CD14-positive monocyte (primary cell): ENCODE measurements around the gene VIM. TPM values are rescaled to one million over a fixed set of nuclear protein-coding genes. Genes with fewer than 3 reads are reported as not detected.

Source experiments
- DNase-seq, 3 donors: peaks; one replicate each; pipeline ENCODE4 v3.0.0-alpha.2; 2011 to 2022
- H2AFZ ChIP-seq: 2 replicates; pipeline ENCODE4 v1.6.0; 2012; ENCODE audit warnings: mild to moderate bottlenecking, low read depth, low read length, inconsistent platforms; ENCODE audit not compliant: insufficient read depth, poor library complexity, severe bottlenecking
- H3K27ac ChIP-seq, 2 donors: 1 replicate in 1 of 2; 2 replicates in 1 of 2; pipeline ENCODE4 v1.5.1; 2012 to 2013; ENCODE audit warnings: low read length in 2 of 2, control low read depth in 1 of 2, inconsistent platforms in 1 of 2, low read depth in 1 of 2, mild to moderate bottlenecking in 1 of 2
- H3K27me3 ChIP-seq, 2 donors: one replicate each; pipeline versions ENCODE4 v1.6.0 to v1.6.1; 2011 to 2013; ENCODE audit warnings: low read length in 2 of 2; ENCODE audit not compliant: control insufficient read depth in 2 of 2, insufficient read depth in 2 of 2
- H3K36me3 ChIP-seq, 2 donors: replicated peaks in 1 of 2; 1 replicate in 1 of 2; 2 replicates in 1 of 2; pipeline versions ENCODE4 v1.5.1 to v1.6.1; 2012 to 2013; ENCODE audit warnings: low read length in 2 of 2, control low read depth in 1 of 2, inconsistent platforms in 1 of 2, mild to moderate bottlenecking in 1 of 2; ENCODE audit not compliant: insufficient read depth in 2 of 2, control insufficient read depth in 1 of 2
- H3K4me1 ChIP-seq, 2 donors: 1 replicate in 1 of 2; 2 replicates in 1 of 2; pipeline versions ENCODE4 v1.5.1 to v1.6.1; 2012 to 2013; ENCODE audit warnings: low read length in 2 of 2, control low read depth in 1 of 2, inconsistent platforms in 1 of 2, mild to moderate bottlenecking in 1 of 2, moderate library complexity in 1 of 2; ENCODE audit not compliant: insufficient read depth in 2 of 2, control insufficient read depth in 1 of 2
- H3K4me2 ChIP-seq: replicated peaks from 2 replicates; pipeline ENCODE3; 2012; ENCODE audit warnings: low read length, moderate library complexity, mild to moderate bottlenecking; ENCODE audit not compliant: poor library complexity, severe bottlenecking; ENCODE audit errors: extremely low read depth
- H3K4me3 ChIP-seq, 3 experiments: fragments of 200-600 bp in 1 of 3; sonication (generic) in 1 of 3; replicated peaks in 1 of 3; 1 replicate in 2 of 3; 2 replicates in 1 of 3; pipeline ENCODE4 v1.5.1; 2011 to 2013; ENCODE audit warnings: low read length in 3 of 3, mild to moderate bottlenecking in 3 of 3, control low read depth in 2 of 3, low read depth in 2 of 3, inconsistent platforms in 1 of 3, moderate library complexity in 1 of 3
- H3K79me2 ChIP-seq: 2 replicates; pipeline ENCODE4 v1.6.0; 2012; ENCODE audit warnings: mild to moderate bottlenecking, control low read depth, inconsistent platforms, low read length, moderate library complexity; ENCODE audit not compliant: insufficient read depth
- H3K9ac ChIP-seq: 2 replicates; pipeline ENCODE4 v1.6.0; 2017; ENCODE audit warnings: low read length, mild to moderate bottlenecking; ENCODE audit not compliant: insufficient read depth, poor library complexity, severe bottlenecking
- H3K9me3 ChIP-seq, 2 donors: replicated peaks in 1 of 2; 1 replicate in 1 of 2; 2 replicates in 1 of 2; pipeline versions ENCODE4 v1.5.1 to v1.6.1; 2012 to 2013; ENCODE audit warnings: low read length in 2 of 2, control low read depth in 1 of 2; ENCODE audit not compliant: control insufficient read depth in 1 of 2, insufficient read depth in 1 of 2
- H4K20me1 ChIP-seq: 2 replicates; pipeline ENCODE4 v1.6.0; 2012; ENCODE audit warnings: mild to moderate bottlenecking, low read length, control low read depth, moderate library complexity; ENCODE audit not compliant: insufficient read depth
- H3K27ac Mint-ChIP-seq, 7 donors: one replicate each; pipeline ENCODE4 v1.8.0; 2020; ENCODE audit warnings: mild to moderate bottlenecking in 7 of 7, mixed read lengths in 7 of 7, moderate library complexity in 6 of 7, inconsistent platforms in 2 of 7
- H3K27me3 Mint-ChIP-seq, 3 donors: one replicate each; pipeline ENCODE4 v1.8.0; 2021 to 2022; ENCODE audit warnings: low read depth in 3 of 3, mild to moderate bottlenecking in 3 of 3, mixed read lengths in 3 of 3, moderate library complexity in 3 of 3, inconsistent platforms in 1 of 3
- H3K36me3 Mint-ChIP-seq, 2 donors: one replicate each; pipeline ENCODE4 v1.8.0; 2020; ENCODE audit warnings: mixed read lengths in 2 of 2, inconsistent platforms in 1 of 2, mild to moderate bottlenecking in 1 of 2
- H3K4me1 Mint-ChIP-seq: one replicate; pipeline ENCODE4 v1.8.0; 2020; ENCODE audit warnings: mild to moderate bottlenecking, mixed read lengths
- H3K4me3 Mint-ChIP-seq, 2 donors: one replicate each; pipeline ENCODE4 v1.8.0; 2020; ENCODE audit warnings: mild to moderate bottlenecking in 2 of 2, mixed read lengths in 2 of 2, moderate library complexity in 1 of 2
- H3K9me3 Mint-ChIP-seq, 7 donors: one replicate each; pipeline ENCODE4 v1.8.0; 2020 to 2022; ENCODE audit warnings: mixed read lengths in 7 of 7, mild to moderate bottlenecking in 6 of 7, moderate library complexity in 6 of 7, inconsistent platforms in 2 of 7
- CTCF ChIP-seq: fragments of 200-600 bp; IDR thresholded peaks from one replicate; pipeline ENCODE4 v1.8.0; 2022; ENCODE audit warnings: antibody characterized with exemption, mild to moderate bottlenecking
- WGBS: methylation state at CpG from one replicate; pipeline ENCODE4 v1.1.5; 2013; ENCODE audit warnings: missing lambda C conversion rate; ENCODE audit not compliant: insufficient coverage; 5-methylcytosine and 5-hydroxymethylcytosine counted together
- intact Hi-C, 2 donors: fragments of 100-400 bp; cut with micrococcal nuclease; formaldehyde crosslinking; loops; one replicate each; pipeline versions ENCODE4 v1.15.0 to v1.15.1; 2023
- polyA minus RNA-seq: library from RNA; depleted of rRNA, polyadenylated mRNA; stranded (reverse); fragments of >200 nt; gene quantifications from 2 replicates; pipeline ENCODE4 v1.2.3, GENCODE V29; 2012
- polyA plus RNA-seq, 3 donors: library from polyadenylated mRNA; depleted of rRNA in 1 of 3; unstranded in 2 of 3; stranded (reverse) in 1 of 3; fragments of 300-500 nt in 2 of 3; fragments of >200 nt in 1 of 3; fragmentation: Illumina TruSeq in 2 of 3; gene quantifications; 1 replicate in 2 of 3; 2 replicates in 1 of 3; pipeline ENCODE4 v1.2.3, GENCODE V29; 2012 to 2021
- total RNA-seq, 12 experiments: library from RNA in 1 of 12; stranded (reverse) in 1 of 12; fragments of 120-200 nt in 1 of 12; gene quantifications; one replicate each; pipeline ENCODE4 v1.2.4 and lab custom pipeline; 2013 to 2026; ENCODE audit warnings: mixed read lengths in 6 of 12, inconsistent platforms in 1 of 12

Gene VIM
- total RNA-seq (2013), result 2,901 TPM
- polyA plus RNA-seq, result 1,000 to 10,000 TPM in 1 of 3 donors, 100 to 1,000 TPM in 2; 697 to 4,055 (median 932) TPM
- 2,476 and 3,861 TPM in 2 replicates for polyA minus RNA-seq
- 4,705 to 11,421 (median 6,721) reads per million in 11 experiments for total RNA-seq (lab: John Stamatoyannopoulos, UW)

GRCh38 chr10:17228091-17229015, at the start of gene VIM:
VIM (plus strand) TSS chr10:17228241; CDS start chr10:17229423, 1,182 bp downstream.
- no peak for TF ChIP-seq CTCF
- Histone ChIP-seq H3K4me2 (peak within 1 kb of the TSS; percentile 88), H3K27me3 (no peaks in the 10 kb centered on the region), H3K9me3 (no peaks in the 10 kb centered on the region), H4K20me1 (peaks cover 43% of the 10 kb centered on the region), H3K27ac (peak within 1 kb of the TSS; percentile 98 to 100), H3K79me2 (peaks cover 72% of the 10 kb centered on the region), H3K4me3 (peak within 1 kb of the TSS; percentile 77 to 100 (median 97)), H3K4me1 (peaks cover 40 to 55% of the 10 kb centered on the region in 2 donors), H3K9ac (peak within 1 kb of the TSS; percentile 100), H2AFZ (peak within 1 kb of the TSS; percentile 49), H3K36me3 (peaks cover 26% of the 10 kb centered on the region in 2 donors)
- intact Hi-C loops, result loop anchor here (1.0 to 5.0 kb wide), 6 partner anchors 12 to 206 kb away; no protein-coding TSS in a partner anchor
- H3K27ac Mint-ChIP-seq, result peak within 1 kb of the TSS; percentile 99 to 100 (median 99)
- DNase-seq, result peak; percentile 98 to 100 (median 98)
- H3K27me3 Mint-ChIP-seq, result peaks cover 0 to 16% (median 2%) of the 10 kb centered on the region in 3 donors
- H3K4me3 Mint-ChIP-seq, result peak within 1 kb of the TSS; percentile 96 to 99
- peaks cover 44 to 56% of the 10 kb centered on the region in 2 donors for H3K36me3 Mint-ChIP-seq
- peaks cover 0 to 15% (median 2%) of the 10 kb centered on the region in 7 donors for H3K9me3 Mint-ChIP-seq
- under 1% methylated on average over 65 of the region's 77 CpGs for WGBS
- H3K4me1 Mint-ChIP-seq, result peaks cover 47% of the 10 kb centered on the region

- H3K27me3 Mint-ChIP-seq, result peaks cover 0 to 1% (median 1%) of the 10 kb centered on the region in 3 donors
- Histone ChIP-seq H3K27me3 (no peaks in the 10 kb centered on the region), H2AFZ (no peak overlapping the region), H3K79me2 (no peaks in the 10 kb centered on the region), H3K36me3 (no peaks in the 10 kb centered on the region), H4K20me1 (no peaks in the 10 kb centered on the region), H3K9ac (no peak overlapping the region), H3K27ac (no peak overlapping the region), H3K4me2 (no peak overlapping the region), H3K4me3 (no peak overlapping the region), H3K9me3 (no peaks in the 10 kb centered on the region), H3K4me1 (peaks cover 5 to 16% of the 10 kb centered on the region in 2 donors)
- H3K36me3 Mint-ChIP-seq, result no peaks in the 10 kb centered on the region
- no peak overlapping the region for H3K4me3 Mint-ChIP-seq
- no peaks in the 10 kb centered on the region for H3K9me3 Mint-ChIP-seq
- H3K4me1 Mint-ChIP-seq, result peaks cover 17% of the 10 kb centered on the region
- WGBS, result no CpG with 5 or more reads among the region's 3 CpGs
- H3K27ac Mint-ChIP-seq, result no peak overlapping the region
- TF ChIP-seq CTCF, result no peak
- intact Hi-C loops, result no loop called here
- no peak for DNase-seq
Measured at GRCh38 chr10:17179002-17179401, 49.0 kb upstream of the VIM start.
